Measurements from ENCODE around the gene RAN.

GRCh38 chr12:130875193-130875592, 3.3 kb downstream of the RAN start:
- TF ChIP-seq CTCF (IDR thresholded peaks at IDR 0.05) = no peak
- no peak for TF ChIP-seq EP300 (IDR thresholded peaks at IDR 0.05)
